Measurements from ENCODE around the gene SLAMF6.

DNA sequence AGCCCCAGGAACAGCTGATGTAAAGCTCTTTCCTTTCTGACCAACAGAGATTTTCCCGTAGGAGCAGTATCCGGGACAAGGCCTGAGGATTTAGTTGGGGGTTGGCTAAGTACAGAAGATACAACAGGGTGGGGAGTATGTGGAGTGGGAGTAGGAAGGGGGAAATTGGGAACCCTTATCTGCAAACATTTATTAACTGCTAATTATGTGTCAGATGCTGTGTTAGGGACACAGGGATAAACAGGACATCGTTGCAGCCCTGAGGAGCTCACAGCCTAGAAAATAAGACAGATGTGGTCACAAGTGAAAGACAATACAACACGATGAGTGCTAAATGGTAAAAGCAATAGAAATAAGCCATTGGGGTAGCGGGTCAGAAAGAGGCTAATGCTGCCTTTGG is 44.3 kb upstream of the SLAMF6 start:
- TF ChIP-seq EZH2 (IDR thresholded peaks at IDR 0.05; ENCODE audit: insufficient read depth, poor library complexity, severe bottlenecking) (no peak), EZH2phosphoT487 (IDR thresholded peaks at IDR 0.05; ENCODE audit: insufficient read depth, low read depth) (no peak)

All from GM23248 (cell line).